ENCODE measurements around the gene ZNF326. TPM values are rescaled to one million over a fixed set of nuclear protein-coding genes. Genes with fewer than 3 reads are reported as not detected.

ZNF326 gene
- total RNA-seq (2014; rRNA removed; shearing (Covaris generic); ENCODE audit: low replicate concordance): 1.1 and 1.4 TPM in 2 replicates

DNA sequence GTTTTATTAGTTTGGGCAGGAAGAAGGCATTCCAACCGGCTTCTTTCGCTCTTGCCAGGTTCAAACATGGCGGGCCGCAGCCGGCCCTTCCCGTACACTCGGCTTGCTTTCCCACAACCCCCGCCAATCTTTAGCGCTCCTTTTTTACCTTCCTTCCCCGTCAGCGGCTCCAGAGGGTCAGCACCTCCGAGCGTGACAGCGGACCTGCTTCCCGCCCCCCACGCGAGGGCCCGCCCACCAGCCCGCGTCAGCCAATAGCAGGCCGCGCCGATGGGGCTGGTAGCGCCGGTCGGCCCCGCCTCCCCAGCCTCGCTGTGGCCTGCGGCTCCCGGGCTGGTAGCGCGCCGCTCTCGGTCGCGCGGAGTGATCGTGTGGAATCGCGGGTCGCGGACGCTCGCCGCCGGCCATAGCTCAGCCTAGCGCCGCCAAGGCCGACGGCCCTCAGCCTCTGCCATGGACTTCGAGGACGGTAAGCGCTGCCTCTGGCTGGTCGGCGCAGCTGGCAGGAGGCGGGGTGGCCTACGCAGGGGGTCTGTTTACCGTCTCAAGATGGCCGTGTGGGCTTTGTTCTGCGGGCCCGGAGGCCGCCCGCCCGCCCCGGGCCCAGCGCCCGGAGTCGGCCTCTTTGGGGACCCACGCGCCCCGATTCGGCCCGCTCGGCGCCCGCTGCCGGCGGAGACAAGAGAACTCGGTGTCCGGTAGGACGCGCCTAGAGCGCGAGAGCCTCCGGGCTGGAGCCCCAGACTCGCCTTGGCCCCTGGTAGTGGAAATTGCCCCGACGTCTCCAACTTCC, at the start of gene ZNF326:
TSS of gene ZNF326 (plus strand) at position 306 of the 793 bp plus-strand sequence. CDS start at position 454, 148 bp downstream.
- H3K36me3 ChIP-seq: peaks cover 21% of the 10 kb centered on the region
- peak; percentile 95 for DNase-seq
- H3K27me3 ChIP-seq: no peaks in the 10 kb centered on the region
- H3K9me3 ChIP-seq: no peaks in the 10 kb centered on the region
- H3K4me3 ChIP-seq: peak within 1 kb of the TSS; percentile 79

DNA sequence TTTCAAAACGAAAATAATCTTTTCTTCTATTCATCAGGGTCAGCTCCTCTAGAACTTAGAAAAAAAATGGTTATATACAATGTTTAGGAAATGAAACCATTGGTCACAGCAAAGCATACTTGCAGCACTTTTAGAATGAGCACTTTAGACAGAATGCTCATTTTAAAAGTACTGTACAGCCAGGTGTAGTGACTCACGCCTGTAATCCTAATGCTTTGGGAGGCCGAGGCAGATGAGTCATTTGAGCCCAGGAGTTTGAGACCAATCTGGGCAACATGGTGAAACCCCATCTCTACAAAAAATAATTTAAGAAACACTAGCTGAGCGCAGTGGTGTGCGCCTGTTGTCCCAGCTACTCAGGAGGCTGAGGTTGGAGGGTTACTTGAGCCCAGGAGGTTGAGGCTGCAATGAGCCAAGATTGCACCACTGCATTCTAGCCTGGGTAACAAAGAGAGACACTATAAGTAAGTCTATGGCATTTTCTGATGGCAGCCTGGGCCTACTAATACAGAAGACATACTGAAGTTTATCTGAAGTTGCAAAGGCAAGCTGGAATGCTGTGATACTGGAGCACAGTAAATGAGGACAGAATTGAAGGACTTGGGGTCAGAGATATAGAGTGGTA, 48.9 kb upstream of the ZNF326 start:
- peak; percentile 41 for DNase-seq
- Histone ChIP-seq H3K27me3 (no peaks in the 10 kb centered on the region), H3K36me3 (no peaks in the 10 kb centered on the region), H3K9me3 (no peaks in the 10 kb centered on the region), H3K4me3 (no peak overlapping the region)

GRCh38 chr1:89946532-89946931, 48.4 kb upstream of the ZNF326 start:
- Histone ChIP-seq H3K4me3 (no peak overlapping the region), H3K9me3 (no peaks in the 10 kb centered on the region), H3K27me3 (no peaks in the 10 kb centered on the region), H3K36me3 (no peaks in the 10 kb centered on the region)
- no peak for DNase-seq

DNA sequence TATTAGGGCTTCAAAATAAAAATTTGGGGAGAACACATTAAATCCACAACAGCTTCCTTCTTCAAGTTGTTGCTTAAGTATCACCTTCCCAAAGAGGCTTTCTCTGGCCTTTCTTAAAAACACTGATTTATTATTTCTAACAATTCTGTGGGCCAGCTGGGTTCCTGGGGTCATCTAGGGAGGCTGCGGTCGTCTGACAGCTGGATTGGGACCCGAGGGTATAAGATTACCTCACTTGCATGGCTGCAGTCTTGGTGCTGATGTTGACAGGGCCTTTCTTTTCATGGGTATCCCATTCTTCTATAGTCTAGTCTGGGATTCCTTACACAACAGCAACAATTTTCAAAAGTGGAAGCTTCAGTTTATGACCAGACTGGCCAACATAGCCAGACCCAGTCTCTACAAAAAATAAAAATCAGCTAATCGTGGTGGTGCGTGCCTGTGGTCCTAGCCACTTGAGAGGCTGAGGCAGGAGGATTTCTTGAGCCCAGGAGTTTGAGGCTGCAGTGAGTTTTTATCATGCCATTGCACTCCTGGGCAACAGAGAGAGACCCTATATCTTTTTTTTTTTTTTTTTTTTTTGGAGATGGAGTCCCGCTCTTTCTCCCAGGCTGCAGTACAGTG, 46.1 kb upstream of the ZNF326 start:
- Histone ChIP-seq H3K27me3 (no peaks in the 10 kb centered on the region), H3K36me3 (no peaks in the 10 kb centered on the region), H3K9me3 (no peaks in the 10 kb centered on the region), H3K4me3 (no peak overlapping the region)
- DNase-seq: no peak

GRCh38 chr1:89949991-89950624, 44.8 kb upstream of the ZNF326 start:
- Histone ChIP-seq H3K27me3 (no peaks in the 10 kb centered on the region), H3K4me3 (no peak overlapping the region), H3K36me3 (no peaks in the 10 kb centered on the region), H3K9me3 (no peaks in the 10 kb centered on the region)
- DNase-seq: no peak

GRCh38 chr1:89950703-89951102, 44.2 kb upstream of the ZNF326 start:
- no peaks in the 10 kb centered on the region for H3K36me3 ChIP-seq
- H3K27me3 ChIP-seq: no peaks in the 10 kb centered on the region
- no peak overlapping the region for H3K4me3 ChIP-seq
- H3K9me3 ChIP-seq: no peaks in the 10 kb centered on the region
- no peak for DNase-seq

DNA sequence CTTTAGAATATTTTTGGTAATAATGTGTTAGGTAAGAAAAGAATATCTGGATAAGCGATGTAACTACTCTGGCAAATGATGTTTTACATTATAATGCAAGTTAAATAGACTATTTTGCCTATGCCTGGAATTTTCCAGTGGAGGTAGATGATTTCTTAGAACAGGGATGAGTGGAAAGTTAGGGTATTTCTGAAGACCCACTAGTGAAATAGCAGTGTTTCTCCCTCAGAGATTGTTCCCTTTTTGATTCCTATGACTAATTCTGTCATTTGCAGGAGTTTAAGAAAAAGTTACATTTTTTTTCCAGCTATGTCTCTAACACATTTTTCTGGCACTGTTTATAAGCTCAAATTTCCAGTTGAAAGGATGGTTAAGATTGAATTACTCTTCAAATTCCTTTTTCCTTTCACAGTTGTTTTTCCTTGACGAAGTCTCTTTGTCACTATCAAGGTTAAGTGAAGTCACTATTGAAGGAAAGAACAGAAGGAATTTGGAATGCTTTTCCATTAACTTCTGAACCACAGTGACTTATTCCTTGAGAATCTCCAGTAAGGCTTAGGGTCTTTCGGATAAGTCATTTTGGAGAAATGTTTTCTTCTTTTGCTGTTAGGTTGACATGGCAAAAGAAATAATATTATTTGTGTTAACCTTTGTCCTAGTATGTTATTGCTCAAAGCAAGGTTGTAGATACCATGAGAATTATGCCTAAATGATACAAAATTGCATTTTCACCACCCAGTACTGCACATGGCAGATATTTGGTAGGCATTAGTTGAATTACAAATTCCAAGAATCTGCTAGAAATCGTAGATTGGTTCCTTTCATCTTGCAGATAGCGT, 42.9 kb upstream of the ZNF326 start:
- Histone ChIP-seq H3K4me3 (no peak overlapping the region), H3K9me3 (no peaks in the 10 kb centered on the region), H3K36me3 (no peaks in the 10 kb centered on the region), H3K27me3 (no peaks in the 10 kb centered on the region)
- no peak for DNase-seq

- peak; percentile 2 for DNase-seq
- Histone ChIP-seq H3K36me3 (no peaks in the 10 kb centered on the region), H3K27me3 (no peaks in the 10 kb centered on the region), H3K4me3 (no peak overlapping the region), H3K9me3 (no peaks in the 10 kb centered on the region)
These were observed 42.2 kb upstream of the ZNF326 start for GRCh38 chr1:89952605-89953130.

GRCh38 chr1:89953131-89953626, 41.7 kb upstream of the ZNF326 start:
- Histone ChIP-seq H3K27me3 (no peaks in the 10 kb centered on the region), H3K4me3 (no peak overlapping the region), H3K36me3 (no peaks in the 10 kb centered on the region), H3K9me3 (no peaks in the 10 kb centered on the region)
- peak; percentile 91 for DNase-seq

DNA sequence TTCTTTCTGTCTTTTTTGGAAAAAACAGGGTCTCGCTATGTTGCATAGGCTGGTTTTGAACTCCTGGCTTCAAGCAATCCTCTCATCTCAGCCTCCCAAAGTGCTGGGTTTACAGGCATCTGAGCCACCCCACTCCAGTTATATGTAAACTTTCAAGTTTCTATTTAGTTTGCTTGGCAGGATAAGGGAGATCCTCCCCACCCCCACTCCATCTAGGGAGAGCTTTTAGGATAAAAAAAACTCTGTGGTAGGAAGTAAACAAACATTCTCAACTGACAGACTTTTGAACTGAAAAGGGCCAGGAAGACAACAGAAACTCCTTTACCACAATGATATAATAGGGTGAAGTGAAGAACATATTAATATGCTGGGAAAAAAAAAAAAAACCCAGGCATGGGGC, 41.0 kb upstream of the ZNF326 start:
- DNase-seq: peak; percentile 12
- Histone ChIP-seq H3K4me3 (no peak overlapping the region), H3K27me3 (no peaks in the 10 kb centered on the region), H3K9me3 (peaks cover 2% of the 10 kb centered on the region; the same call in 1 of the 2 replicates), H3K36me3 (no peaks in the 10 kb centered on the region)

GRCh38 chr1:89954401-89954800, 40.5 kb upstream of the ZNF326 start:
- Histone ChIP-seq H3K4me3 (no peak overlapping the region), H3K27me3 (no peaks in the 10 kb centered on the region), H3K9me3 (peaks cover 4% of the 10 kb centered on the region; the same call in 1 of the 2 replicates), H3K36me3 (no peaks in the 10 kb centered on the region)
- DNase-seq: no peak

DNA sequence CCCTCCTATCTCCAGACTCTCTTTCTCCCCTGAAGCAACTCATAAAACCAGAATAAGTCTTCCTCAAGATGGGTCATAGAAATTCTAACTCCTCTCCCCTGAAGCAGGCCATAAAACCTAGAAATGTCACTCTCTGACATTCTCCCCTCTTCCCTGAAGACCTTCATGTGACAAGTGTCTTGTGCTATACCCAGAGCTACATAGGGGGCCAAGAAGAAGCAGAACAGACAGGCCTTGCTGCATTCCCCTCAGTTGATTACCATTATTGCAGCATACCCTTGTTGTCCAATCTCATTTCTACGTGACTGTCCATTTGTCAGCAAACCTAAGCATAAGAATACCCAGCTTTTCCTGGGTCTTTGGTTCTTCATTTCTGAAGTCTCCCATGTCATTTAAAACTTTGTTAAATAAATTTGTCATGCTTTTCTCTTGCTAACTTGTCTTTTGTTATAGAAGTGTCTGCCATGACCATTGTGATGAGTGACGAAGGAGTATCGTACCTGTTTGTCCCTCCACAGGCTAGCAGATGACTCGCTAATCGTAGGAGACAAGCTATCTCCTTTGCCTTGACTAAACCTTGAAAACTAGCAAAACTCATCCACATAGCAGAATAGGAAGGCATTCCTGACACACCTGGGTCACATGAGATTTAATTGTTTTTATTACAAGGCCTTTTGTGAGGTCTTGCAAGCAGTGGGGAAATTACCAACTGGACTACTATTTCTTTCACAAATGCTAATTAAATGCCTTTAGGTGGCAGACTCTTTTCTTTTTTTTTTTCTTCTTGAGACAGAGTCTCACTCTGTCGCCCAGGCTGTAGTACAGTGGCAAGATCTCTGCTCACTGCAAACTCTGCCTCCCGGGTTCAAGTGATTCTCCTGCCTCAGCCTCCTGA, 39.4 kb upstream of the ZNF326 start:
- no peak overlapping the region for H3K4me3 ChIP-seq
- DNase-seq: no peak

DNA sequence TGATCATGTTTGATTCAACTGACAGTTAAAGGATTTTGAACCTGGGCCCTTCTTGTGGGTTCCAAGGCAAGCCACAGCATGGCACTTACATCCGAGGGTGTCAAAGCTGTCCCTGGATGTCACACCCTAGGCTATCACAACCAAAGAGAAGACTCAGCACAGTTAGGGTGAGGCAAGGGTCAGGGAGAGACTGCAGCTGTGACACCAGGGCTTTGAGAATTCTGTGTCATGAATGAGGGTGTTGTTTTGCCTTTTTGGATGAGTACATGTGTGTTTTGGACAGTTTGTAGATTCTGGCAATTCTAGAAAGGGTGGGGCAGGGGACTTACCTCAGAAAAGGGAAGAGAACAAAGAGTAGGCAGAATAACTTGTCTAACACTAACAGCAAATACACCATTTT, 37.8 kb upstream of the ZNF326 start:
- DNase-seq: no peak
- H3K36me3 ChIP-seq: no peaks in the 10 kb centered on the region
- H3K9me3 ChIP-seq: peaks cover 6% of the 10 kb centered on the region; the same call in 1 of the 2 replicates
- no peak overlapping the region for H3K4me3 ChIP-seq
- H3K27me3 ChIP-seq: no peaks in the 10 kb centered on the region

More for the DNA sequence above, 39.4 kb upstream of the ZNF326 start:
- H3K9me3 ChIP-seq: peaks cover 5% of the 10 kb centered on the region; the same call in 1 of the 2 replicates
- no peaks in the 10 kb centered on the region for H3K27me3 ChIP-seq
- no peaks in the 10 kb centered on the region for H3K36me3 ChIP-seq

- DNase-seq: no peak
- Histone ChIP-seq H3K36me3 (no peaks in the 10 kb centered on the region), H3K27me3 (no peaks in the 10 kb centered on the region), H3K9me3 (peaks cover 6% of the 10 kb centered on the region; the same call in 1 of the 2 replicates), H3K4me3 (no peak overlapping the region)
These were observed 35.9 kb upstream of the ZNF326 start for GRCh38 chr1:89958851-89959654.
